Ovary (tissue), 9 donors: ENCODE measurements around the gene PHB1. TPM values are rescaled to one million over a fixed set of nuclear protein-coding genes. Genes with fewer than 3 reads are reported as not detected.

ENCODE experiments used
- DNase-seq, 5 donors: peaks; one replicate each; pipeline ENCODE4 v3.0.0-alpha.2; 2019 to 2020
- H3K27ac ChIP-seq, 2 donors: fragments of 200-600 bp; one replicate each; pipeline versions ENCODE4 v1.5.1 to v1.8.0; 2019 to 2022
- H3K27me3 ChIP-seq: fragments of 200-600 bp; one replicate; pipeline ENCODE4 v1.8.0; 2022
- H3K36me3 ChIP-seq: fragments of 200-600 bp; sonication (generic); one replicate; pipeline ENCODE4 v1.5.1; 2019
- H3K4me1 ChIP-seq: one replicate; pipeline ENCODE4 v1.8.1; 2013; ENCODE audit warnings: mild to moderate bottlenecking, moderate library complexity; ENCODE audit not compliant: insufficient read depth
- H3K4me3 ChIP-seq: fragments of 200-600 bp; sonication (generic); one replicate; pipeline ENCODE4 v1.5.1; 2017
- H3K9me3 ChIP-seq, 2 donors: fragments of 200-600 bp in 1 of 2; sonication (generic) in 1 of 2; one replicate each; pipeline versions ENCODE4 v1.5.1 to v1.8.1; 2013 to 2019; ENCODE audit warnings: mild to moderate bottlenecking in 1 of 2, moderate library complexity in 1 of 2
- EP300 ChIP-seq: sonication (generic); formaldehyde crosslinking; IDR thresholded peaks from one replicate; pipeline ENCODE4 v1.6.1; 2017; ENCODE audit warnings: antibody characterized with exemption
- POLR2A ChIP-seq: fragments of 450-650 bp; IDR thresholded peaks from one replicate; pipeline ENCODE4 v1.6.1; 2017; ENCODE audit warnings: antibody characterized with exemption, mild to moderate bottlenecking, moderate library complexity
- WGBS, 3 donors: extraction: QIAGEN DNeasy Blood & Tissue Kit in 1 of 3; methylation state at CpG; one replicate each; pipeline versions ENCODE4 v1.1.5 to v1.1.7; 2013 to 2017; 5-methylcytosine and 5-hydroxymethylcytosine counted together
- intact Hi-C, 4 donors: fragments of 100-400 bp; cut with DNase I; formaldehyde crosslinking; loops; one replicate each; pipeline versions ENCODE4 v1.11.0 to v1.15.1; 2022 to 2023
- polyA plus RNA-seq, 2 donors: library from polyadenylated mRNA; stranded (reverse); fragments of 200-250 nt in 1 of 2; fragments of 350-450 nt in 1 of 2; fragmentation: Illumina TruSeq in 1 of 2; extraction: RNeasy Lipid Tissue Mini Kit (QIAGEN cat#74804) in 1 of 2; gene quantifications; one replicate each; pipeline ENCODE4 v1.2.3, GENCODE V29; 2013 to 2014
- total RNA-seq, 7 donors: library from RNA; depleted of rRNA in 2 of 7; stranded (reverse); fragments of >200 nt in 2 of 7; fragmentation: NEBNext Ultra II Directional in 3 of 7; extraction: Animal tissue kit (Norgen Biotek cat#: 25700) in 3 of 7; gene quantifications; one replicate each; pipeline versions ENCODE4 v1.1.0 to v1.2.4, GENCODE V29; 2016 to 2023
- TF ChIP-seq, protein P1 (sequence below), 3 donors: fragments of 450-650 bp in 2 of 3; fragments of 200-600 bp in 1 of 3; IDR thresholded peaks; one replicate each; pipeline versions ENCODE4 v1.5.1 to v1.8.0; 2016 to 2022; ENCODE audit warnings: antibody characterized with exemption in 3 of 3, mild to moderate bottlenecking in 1 of 3
- donor health status: DM: no; HTN: no; CAD: no; lungs with moderate emphysema.
- donor health status: DM: no; HTN: no; CAD: no.
- donor health status: Bipolar disorder and iron deficiency.
- donor health status: DM: yes; HTN: yes; CAD: no.
- donor health status: DM: no; HTN: no; CAD: no.
- donor health status: DM: yes; HTN: yes; CAD: no.

Gene PHB1
- total and polyA plus RNA-seq, 9 donors: 46.0 to 148 (median 106) TPM

GRCh38 chr17:49439305-49439672 lies 24.6 kb upstream of the PHB1 start:
- Histone ChIP-seq H3K27me3 (no peaks in the 10 kb centered on the region), H3K9me3 (no peaks in the 10 kb centered on the region), H3K4me1 (no peaks in the 10 kb centered on the region), H3K36me3 (no peaks in the 10 kb centered on the region), H3K4me3 (no peak overlapping the region), H3K27ac (no peak overlapping the region)
- TF ChIP-seq POLR2A (no peak), EP300 (no peak)
- TF ChIP-seq, protein P1, sequence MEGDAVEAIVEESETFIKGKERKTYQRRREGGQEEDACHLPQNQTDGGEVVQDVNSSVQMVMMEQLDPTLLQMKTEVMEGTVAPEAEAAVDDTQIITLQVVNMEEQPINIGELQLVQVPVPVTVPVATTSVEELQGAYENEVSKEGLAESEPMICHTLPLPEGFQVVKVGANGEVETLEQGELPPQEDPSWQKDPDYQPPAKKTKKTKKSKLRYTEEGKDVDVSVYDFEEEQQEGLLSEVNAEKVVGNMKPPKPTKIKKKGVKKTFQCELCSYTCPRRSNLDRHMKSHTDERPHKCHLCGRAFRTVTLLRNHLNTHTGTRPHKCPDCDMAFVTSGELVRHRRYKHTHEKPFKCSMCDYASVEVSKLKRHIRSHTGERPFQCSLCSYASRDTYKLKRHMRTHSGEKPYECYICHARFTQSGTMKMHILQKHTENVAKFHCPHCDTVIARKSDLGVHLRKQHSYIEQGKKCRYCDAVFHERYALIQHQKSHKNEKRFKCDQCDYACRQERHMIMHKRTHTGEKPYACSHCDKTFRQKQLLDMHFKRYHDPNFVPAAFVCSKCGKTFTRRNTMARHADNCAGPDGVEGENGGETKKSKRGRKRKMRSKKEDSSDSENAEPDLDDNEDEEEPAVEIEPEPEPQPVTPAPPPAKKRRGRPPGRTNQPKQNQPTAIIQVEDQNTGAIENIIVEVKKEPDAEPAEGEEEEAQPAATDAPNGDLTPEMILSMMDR (IDR thresholded peaks at IDR 0.05): no peak
- DNase-seq: no peak
- 66 to 89% (median 79%) methylated on average over 3 of the region's 3 CpGs for WGBS, 3 donors
- intact Hi-C loops: loop anchor here (10.0 kb wide), 1 partner anchor 116 kb away; no protein-coding TSS in a partner anchor

- 11 to 21% (median 11%) methylated on average over 30 of the region's 30 CpGs for WGBS, 3 donors
- DNase-seq: no peak
Observed at GRCh38 chr17:49438436-49439278, 24.0 kb upstream of the PHB1 start.

DNA sequence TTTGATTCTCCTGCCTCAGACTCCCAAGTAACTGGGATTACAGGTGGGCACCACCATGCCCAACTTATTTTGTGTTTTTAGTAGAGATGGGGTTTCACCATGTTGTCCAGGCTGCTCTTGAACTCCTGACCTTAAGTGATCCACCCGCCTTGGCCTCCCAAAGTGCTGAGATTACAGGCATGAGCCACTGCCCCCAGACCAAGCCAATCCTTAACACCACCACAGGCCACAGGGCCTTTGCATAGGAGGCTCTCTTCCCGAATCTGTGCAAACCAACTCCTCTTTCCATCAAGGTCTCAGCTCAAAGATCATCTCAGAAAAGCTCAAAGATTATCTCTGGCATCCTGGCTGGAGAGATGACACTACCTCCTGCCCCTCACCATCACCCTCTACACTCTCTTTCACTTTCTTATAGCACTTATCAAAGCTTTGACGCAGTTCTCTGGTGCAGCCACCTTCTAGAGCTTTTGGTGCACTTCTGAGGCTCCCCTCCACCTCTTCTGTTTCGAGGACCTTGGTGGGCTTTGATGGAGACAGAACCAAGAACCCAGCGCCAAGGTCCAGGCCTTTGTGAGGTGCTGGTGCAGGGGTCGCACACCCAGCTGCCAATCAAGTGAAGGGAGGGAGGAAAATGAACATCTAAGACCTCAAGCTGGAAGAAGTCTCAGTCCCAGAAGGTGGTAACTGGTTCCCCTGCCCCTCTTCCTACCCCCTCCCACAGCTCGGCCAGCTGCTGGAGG lies 23.2 kb upstream of the PHB1 start:
- Histone ChIP-seq H3K27ac (no peak overlapping the region), H3K36me3 (no peaks in the 10 kb centered on the region), H3K27me3 (no peaks in the 10 kb centered on the region), H3K4me3 (no peak overlapping the region), H3K9me3 (no peaks in the 10 kb centered on the region), H3K4me1 (no peaks in the 10 kb centered on the region)
- WGBS, 3 donors: 81 to 90% (median 83%) methylated on average over 7 of the region's 7 CpGs
- TF ChIP-seq POLR2A (no peak), EP300 (no peak)
- TF ChIP-seq, protein P1 (IDR thresholded peaks at IDR 0.05): no peak
- intact Hi-C loops: loop anchor here (10.0 kb wide), 1 partner anchor 117 kb away; no protein-coding TSS in a partner anchor
- DNase-seq: no peak

More at GRCh38 chr17:49438436-49439278, 24.0 kb upstream of the PHB1 start:
- intact Hi-C loops: loop anchor here (10.0 kb wide), 1 partner anchor 116 kb away; no protein-coding TSS in a partner anchor
- H3K4me1 ChIP-seq: no peaks in the 10 kb centered on the region
- no peaks in the 10 kb centered on the region for H3K36me3 ChIP-seq
- H3K27me3 ChIP-seq: no peaks in the 10 kb centered on the region
- H3K9me3 ChIP-seq: no peaks in the 10 kb centered on the region
- TF ChIP-seq EP300 (no peak), POLR2A (no peak)
- TF ChIP-seq, protein P1 (IDR thresholded peaks at IDR 0.05): no peak
- H3K4me3 ChIP-seq: no peak overlapping the region
- H3K27ac ChIP-seq: no peak overlapping the region

DNA sequence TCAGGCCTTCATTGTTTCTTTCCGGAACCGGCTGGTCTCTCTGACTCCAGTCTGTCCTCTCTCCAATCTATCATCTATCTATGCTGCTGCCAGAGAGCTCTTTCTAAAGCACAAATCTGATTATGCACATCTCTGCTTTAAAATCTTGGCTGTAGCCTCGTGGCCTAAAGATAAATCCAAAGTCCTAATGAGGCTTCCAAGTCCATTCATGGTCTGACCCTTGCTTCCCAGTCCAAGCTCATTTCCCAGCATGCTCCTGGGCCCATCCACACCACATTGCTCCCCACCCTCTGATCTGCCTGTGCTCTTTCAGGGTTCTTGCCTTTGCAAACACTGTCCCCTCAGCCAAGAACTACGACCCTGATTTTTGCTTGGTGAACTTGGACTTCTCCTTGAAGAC lies 21.5 kb upstream of the PHB1 start:
- Histone ChIP-seq H3K4me3 (no peak overlapping the region), H3K27ac (no peak overlapping the region), H3K36me3 (no peaks in the 10 kb centered on the region), H3K27me3 (no peaks in the 10 kb centered on the region), H3K9me3 (no peaks in the 10 kb centered on the region), H3K4me1 (no peaks in the 10 kb centered on the region)
- WGBS, 3 donors: 62 to 82% (median 76%) methylated on average over 4 of the region's 4 CpGs
- TF ChIP-seq, protein P1 (IDR thresholded peaks at IDR 0.05): no peak
- TF ChIP-seq POLR2A: no peak
- TF ChIP-seq EP300: no peak
- intact Hi-C loops: loop anchor here (10.0 kb wide), 1 partner anchor 119 kb away; no protein-coding TSS in a partner anchor
- DNase-seq: no peak
